NCI-H1930 (cell line): Measurements from ENCODE around the gene CBFA2T2.
"Not testable (repeated sequence)": the region's sequence is repeated elsewhere in the genome, so short reads cannot be mapped to it uniquely, and the experiment has no call there.

Source experiments
- DNase-seq, 2 experiments: peaks; one replicate each; lab custom pipeline; 2025; lab: John Stamatoyannopoulos, UW

Gene CBFA2T2

DNA sequence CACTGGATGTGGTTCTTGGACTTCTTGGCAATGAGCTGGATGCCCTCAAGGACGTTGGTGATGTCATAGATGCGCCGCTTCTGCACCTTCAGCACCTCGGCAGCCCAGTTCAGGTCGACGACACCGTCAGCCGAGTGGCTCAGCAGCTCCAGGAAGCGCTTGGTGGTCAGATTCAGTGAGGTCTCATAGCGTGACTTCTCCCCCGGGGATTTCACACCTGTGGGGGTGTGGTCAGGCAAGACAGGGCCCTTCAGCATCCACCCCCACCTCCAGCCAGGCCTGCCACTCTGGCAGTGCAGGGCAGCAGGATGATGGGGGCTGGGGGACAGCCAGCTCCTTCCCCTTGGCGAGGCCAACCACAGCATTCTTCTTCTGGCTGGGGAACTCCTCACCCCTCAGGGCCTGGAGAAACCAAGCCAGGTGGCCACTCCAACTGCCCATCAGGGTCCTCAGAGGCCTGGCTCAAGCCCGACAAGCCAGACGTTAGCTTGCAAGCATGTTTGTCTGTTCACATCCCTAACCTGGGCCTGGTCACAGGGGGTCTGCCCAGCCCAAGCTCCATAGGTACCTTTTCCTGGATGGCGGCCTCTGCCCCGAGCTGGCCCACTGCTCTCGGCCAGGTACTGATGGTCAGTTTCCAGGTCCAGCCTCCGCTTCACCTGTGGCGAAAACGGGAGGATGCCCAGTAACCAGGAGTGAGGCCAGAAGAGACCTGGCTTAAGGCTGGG lies 190.0 kb downstream of the CBFA2T2 start:
- no peak for DNase-seq

DNA sequence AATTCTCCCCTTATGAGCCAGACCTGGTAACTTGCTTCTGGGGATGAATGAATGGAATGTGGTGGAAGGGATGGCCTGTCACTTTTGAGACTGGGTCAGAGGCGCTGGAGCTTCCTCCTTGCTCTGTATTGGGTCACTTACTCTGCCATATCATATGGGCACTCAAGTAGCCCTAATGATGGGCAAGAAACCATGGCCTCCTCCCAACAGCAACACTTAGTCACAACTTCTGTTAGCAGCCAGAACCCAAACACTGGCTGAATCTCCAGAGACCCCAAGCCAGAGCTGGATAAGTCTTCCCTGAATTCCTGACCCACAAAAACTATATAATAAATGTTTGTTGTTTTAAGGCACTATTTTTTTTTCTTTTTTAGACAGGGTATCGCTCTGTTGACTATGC lies 190.8 kb downstream of the CBFA2T2 start:
- no peak for DNase-seq

DNA sequence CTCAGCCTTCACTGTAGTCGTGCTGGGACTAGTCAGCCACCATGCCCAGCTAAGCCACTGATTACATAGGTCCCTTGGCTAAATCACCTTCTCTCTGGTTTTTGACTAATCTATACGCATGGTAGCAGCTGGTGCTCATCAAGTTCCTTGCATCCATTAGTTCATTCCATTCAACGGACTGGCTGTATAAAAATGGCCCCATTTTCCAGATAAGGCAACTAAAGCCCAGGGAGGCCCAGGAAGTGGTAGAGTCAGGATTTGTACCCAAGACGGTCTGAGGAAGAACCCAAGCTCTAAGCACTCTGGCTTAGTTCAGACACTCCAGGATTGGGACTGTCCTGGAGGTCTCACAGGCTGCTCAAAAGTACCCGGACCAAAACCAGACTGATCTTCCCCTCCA lies 191.4 kb downstream of the CBFA2T2 start:
- no peak for DNase-seq

DNA sequence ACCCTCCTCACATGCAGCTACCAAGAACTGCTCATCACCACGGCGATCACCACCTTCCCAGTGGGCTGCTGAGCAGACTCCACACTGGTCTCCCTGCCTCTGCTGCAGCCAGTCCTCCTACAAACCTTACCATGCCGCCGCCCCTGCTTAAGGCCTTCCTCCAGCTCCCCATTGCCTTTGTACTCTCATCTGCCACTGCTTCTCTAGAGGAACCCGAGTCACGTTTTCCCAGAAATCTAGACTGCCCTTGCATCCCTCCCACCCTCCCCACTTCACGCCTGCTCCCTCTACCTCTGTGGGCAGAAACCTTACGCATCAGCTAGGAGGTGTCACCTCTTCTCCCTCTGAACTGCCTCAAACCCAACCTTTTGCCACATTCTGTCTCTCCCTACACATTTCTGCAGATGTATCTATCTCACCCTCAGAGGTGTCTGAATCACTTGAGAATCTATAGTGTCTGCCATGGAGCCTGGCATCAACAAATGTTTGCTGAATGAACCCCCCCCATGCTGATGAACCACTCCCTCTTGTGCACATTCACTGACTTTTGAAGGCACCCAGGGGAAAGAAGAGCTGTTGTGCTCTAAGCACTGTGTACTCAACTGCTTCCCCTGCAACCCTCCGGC lies 191.9 kb downstream of the CBFA2T2 start:
- no peak for DNase-seq

DNA sequence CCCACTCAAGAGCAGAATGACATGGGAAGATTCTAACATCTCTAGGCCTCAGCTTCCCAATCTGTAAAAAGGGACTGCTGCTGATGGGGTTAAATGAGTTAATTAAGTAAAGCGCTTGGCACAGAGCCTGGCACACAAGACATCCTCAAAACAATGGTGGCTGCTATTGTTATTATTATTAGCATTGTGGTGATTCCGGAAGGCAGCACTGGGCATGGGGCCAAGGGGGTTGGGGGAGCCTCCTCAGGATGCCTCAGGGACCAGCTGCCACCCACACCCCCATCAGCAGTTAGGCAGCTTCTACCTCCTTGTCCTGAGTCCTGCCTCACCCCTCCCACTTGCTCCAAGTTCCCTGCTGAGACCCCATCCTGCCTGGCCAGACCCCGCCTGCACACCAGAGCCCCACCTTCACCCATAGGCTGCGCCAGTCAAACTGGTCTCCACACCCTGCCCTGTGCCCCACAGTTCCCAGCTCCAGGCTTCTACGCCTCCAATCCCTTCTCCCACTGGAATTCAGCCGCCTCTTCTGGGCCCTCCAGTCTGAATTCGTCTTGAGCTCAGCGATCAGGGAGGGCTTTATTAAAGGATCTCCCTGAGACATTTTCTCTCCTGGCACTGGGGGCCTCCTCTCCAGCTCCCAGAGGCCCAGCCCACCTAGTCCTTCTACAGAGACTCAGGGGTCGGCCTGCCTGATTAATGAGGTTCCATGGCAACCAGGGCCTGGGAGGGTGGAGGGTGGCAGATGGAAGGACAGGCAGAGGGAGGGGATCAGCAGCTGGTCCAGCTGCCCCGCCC lies 194.8 kb downstream of the CBFA2T2 start:
- no peak for DNase-seq

DNA sequence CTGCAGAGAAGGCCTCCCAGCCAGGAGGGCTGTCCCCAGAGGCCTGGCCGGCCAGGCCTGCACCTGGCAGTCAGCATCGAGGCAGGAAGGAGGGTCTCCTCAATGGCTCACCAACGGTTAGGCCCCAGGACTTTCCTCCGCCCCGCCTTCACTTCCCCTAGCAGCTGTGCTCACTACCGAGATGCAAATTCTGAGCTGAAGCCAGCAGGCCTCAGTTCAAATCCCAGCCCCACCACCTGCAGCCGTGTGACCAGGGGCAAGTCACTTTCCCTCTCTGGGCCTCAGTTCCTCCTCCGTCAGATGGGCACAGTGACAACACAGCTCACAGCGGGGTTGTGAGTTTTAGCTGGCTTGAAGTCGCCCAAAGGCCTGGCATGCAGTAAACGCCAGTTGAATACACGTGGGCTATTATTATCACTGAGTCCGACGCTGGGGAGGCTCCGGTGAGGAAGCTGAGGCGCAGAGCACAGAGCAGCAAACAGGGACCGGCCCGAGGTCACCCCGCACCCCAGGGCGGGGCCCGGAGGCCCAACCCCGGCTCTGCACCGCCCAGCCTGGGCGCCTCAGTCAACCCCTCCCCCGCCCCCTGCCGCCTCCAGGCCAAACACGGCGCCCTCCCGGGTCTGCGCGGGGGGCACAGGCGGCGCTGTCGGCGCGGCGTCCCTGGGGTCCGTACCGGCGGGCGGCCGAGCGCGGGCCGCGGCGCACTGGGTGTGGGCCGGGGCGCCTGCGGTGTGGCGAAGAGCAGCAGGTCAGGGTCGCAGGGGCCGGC lies 195.6 kb downstream of the CBFA2T2 start:
- no peak for DNase-seq

DNA sequence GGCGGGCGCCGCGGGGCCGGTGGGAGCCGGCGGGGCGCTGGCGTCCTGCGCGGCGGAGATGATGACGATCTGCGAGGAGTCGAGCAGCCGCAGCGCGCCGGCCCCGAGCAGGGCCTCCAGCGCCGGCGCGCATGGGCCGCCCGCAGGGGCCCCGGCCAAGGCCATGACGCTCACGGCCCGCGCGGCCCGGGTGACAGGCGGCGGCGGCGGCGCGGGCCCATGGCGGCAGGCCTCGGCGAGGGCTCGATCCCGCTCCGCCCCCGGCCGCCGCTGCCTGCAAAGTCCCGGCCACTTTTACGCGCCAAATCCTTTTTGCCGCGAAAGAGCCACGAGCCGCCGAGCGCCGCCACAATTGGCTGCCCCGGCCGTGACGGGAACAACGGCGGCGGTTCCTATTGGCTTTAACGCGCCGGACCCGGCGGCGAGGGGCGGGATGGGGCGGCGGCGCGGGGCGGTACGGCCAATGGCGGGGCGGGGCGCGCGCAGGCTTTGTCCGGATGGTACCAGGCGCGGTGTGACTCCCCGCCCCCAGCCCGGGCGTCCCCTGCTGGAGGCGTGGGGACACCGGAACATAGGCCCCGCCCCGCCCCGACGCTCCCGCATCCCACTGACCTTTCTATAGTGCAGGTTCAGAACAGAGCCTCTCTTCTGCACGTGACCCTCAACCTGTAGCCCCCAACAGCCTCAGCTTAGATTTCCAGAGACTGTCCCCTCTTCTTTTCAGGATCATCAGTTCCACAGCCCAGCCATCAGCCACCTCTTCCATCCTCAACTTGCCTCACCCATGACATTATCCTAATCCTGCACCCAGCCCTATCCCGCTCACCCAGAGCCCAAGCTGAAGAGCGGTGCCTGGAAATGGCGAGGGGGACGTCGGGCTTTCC lies 196.4 kb downstream of the CBFA2T2 start, which contains the start of gene E2F1:
TSS of gene E2F1 (minus strand) at position 286 of the 884 bp plus-strand sequence. CDS start at position 165, 121 bp downstream.
- peak; percentile 97 for DNase-seq

DNA sequence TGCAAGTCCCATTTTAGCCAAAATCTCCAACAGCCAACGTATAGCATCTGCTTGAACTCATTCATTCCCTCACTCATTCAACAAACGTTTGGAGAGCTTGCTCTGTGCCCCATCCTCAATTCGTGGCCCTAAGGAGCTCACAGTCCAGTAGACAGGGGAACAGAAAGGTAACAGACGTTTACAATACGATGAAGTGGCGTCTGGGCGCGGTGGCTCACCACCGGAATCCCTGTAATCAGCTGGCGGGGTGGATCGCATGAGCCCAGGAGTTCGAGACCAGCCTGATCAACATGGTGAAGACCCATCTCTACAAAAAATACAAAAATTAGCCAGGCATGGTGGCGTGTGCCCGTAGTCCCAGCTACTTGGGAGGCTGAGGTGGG lies 197.1 kb downstream of the CBFA2T2 start:
- no peak for DNase-seq

DNA sequence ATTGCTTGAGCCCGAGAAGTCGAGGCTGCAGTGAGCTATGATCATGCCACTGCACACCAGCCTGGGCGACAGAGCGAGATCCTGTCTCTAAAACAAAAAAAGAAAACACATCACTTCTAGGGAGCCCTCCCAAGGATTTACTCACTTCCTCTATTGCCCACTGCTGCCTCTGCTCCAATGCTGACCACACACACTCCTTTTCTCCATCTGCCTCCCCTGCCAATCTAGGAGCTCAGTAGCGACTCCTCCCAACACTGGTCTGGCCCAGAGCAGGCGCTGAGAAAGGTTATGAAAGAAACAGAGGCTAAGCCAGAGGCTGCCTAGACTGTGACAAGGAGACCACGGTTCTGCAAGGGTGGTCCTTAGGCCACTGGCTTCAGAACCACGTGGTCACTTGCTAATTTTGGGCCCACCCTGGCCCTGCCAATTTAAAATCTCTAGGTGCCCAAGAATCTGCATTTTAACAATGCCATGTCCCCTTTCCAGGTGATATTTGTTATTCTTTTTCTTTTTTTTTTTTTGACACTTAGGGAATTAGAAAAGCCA lies 197.5 kb downstream of the CBFA2T2 start:
- DNase-seq = no peak

DNA sequence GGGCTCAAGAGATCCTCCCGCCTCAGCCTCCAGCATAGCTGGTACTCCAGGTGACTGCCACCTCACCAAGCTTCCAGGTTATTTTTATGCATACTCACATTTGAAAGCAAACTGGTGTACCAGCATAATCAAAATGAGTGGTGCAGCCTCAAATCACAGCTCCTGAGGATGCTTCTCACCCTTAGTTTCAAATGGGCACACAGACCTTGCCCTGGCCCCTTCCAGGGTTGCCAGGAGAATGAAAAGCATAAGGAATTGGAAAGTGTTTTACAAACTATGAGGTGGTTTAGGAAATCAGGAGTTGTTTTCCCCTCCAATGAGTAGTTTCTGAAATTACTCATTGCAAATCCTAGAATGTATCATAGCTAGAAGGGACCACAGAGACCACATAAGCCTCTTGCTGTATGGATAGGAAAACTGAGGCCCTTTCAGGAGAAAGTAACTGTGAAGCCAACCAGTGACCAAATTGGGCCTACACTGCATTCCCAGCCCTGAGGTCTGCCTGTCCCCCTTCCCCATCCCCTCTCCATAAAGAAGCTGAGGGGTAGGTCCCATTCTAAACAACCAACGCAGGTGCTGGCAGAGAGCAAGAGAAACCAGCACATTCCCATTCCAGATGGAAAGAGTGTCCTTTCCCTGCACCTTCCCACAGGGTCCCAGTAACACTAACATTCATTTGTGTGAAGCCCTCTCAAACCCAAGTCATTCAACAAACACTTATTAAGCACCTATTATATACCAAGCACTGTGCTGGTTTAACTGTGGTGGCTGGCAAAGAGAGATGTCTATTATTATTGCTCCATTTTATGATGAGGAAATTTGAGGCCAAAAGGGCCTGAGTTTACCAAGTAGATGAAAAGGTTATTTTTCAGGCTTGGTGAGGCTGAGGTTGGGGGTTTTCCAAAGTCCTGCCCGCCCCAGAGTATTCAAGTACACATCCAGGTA lies 198.4 kb downstream of the CBFA2T2 start:
- DNase-seq = no peak

DNA sequence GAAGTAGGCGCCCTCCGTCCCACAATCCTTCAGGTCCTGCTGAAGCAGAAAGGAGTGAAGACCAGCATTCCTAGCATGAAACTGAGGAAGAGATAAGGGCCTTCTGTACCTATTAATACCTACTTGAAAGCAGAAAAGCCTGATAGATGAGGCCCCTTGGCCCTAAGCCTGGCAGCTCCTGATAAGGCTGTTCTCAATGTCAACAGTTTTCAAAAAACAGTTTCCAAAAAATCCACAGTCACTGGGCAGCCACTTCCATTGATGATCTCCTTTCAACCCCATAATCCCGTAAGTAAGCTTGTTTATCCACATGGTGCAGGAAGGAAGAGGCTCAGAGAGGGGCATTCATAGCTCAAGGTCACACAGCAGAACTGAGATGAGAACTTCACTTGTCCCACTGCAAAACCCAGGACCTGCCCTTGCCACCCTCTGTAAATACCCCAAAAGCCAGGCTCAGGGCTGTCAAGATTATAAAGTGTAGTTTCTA lies 199.1 kb downstream of the CBFA2T2 start:
- DNase-seq = no peak

DNA sequence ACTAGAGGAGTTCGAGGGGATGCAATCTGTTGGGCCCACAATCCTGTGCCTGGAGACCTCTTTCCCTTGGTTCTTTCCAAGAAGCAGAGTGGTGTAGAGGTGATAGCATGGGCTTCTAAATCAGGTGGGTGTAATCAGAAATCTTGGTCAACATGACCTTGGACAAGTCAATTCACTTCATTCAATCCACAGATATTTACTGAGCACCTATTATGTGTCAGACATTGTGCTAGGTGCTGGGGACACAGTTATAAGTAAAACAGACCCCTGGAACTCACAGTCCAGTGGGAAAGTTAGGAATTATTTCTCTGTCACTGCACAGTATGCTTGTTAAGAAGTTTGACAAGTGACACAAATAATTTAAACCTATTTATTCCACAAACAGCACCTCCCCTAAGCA lies 199.6 kb downstream of the CBFA2T2 start:
- no peak for DNase-seq

DNA sequence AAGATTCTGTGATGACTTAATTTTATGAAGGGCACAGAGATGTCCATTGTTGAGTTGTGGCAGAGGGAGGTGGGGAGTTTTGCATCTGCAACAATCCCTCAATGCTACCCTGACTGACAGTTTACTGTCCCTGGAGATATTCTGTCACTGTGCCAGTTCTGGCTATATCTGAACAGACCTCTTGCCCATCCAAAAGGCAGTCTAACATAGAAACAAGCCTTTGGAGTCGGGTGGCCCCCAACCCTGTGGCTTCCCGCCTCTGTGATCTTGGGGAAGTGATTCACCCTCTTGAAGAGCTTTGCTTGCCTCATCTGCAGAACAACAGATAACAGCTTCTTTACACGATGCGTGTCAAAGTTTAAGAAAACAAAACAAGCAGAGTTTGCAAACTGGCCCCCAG lies 200.1 kb downstream of the CBFA2T2 start:
- DNase-seq = no peak

DNA sequence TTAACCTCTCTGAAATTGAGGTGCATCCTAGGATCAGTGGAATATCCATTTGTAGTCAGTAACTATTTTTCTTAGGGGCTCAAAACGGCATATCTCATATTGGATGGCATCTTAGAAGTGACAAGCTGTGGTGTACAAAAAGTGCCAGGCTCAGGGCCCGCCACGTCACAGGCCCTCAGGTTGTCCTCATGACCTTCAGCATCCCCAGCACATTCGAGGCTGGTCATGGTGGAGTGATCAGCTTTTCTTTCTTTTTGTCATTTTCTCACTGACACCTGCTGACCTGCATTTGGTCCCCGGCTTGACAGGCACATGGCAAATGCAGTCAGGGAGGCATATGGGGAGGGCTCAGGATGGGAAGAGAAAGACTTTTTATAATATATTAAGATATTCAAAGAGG lies 203.4 kb downstream of the CBFA2T2 start:
- DNase-seq = no peak

DNA sequence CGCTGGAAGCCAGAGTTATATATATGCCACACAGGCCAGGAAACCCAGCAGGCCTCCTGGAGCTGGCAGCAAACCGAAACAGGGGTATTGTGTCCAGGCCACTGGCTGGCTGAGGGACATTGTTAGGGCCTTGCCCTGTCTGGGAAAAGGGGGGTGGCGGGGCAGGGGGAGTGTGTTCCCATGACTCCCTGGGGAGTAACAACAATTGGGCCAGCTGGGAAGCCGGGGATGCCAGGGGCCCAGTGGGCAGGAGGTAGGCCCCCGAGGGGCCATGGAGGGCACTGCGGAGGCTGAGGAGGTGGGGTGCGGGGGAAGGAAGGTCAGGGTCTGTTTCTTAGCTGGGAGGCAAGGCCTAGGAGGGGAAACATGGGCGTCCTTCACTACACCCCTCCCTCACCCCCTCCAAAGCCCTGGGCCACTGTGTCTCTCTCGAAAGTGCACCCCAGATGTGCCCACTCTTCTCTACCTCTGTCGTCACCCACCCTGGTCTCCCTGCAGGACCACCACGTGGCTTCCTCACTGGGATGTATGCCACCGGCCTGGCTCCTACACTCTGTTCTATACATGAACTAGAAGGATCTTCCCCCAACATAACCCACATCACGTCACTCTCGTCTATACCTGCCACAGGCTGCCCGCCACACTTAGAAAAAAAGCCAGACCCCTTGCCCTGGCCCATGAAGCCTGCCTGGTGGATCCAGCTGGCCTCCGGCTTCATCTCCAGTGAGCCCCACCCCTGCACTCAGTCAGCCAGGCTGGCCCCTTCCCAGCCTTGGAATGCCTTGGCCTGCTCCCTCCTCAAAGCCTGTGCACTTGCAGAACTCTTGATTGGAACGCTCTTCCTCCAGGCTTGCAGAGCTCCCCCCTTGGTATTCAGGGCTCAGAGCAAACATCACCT lies 204.1 kb downstream of the CBFA2T2 start:
- DNase-seq = no peak

DNA sequence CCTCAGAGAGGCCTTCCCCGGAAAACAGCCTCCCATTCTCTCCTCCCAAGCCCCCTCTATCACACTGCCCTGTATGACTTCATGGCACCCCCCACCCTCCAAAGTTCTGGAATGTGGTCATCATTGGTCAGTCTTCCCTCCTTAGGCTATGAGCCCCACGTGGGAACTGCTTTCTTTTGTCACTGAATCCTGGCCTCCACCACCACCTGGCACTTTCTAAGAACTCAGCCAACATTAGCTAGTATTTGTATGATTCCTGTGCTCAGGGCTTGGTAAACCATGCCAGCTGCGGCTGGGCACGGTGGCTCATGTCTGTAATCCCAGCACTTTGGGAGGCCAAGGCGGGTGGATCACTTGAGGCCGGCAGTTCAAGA lies 204.7 kb downstream of the CBFA2T2 start:
- DNase-seq = no peak

DNA sequence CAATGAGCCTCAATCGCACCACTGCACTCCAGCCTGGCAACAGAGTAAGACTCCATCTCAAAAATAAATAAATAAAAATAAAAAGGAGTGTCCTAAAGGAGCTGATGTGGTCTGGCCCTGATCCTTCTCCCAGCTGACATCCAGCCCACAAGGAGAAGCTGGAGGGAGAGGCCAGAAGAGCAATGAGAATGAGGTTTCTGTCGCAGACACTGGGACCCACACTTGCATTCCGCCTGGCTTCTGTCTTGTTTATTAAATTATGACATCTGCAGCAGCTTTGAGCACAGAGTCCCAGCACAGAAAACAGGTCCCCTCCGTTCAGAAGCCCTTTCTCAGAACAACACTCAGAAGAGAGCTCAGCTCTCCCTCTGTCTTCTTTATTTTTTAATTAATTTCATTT lies 206.6 kb downstream of the CBFA2T2 start:
- DNase-seq = no peak

DNA sequence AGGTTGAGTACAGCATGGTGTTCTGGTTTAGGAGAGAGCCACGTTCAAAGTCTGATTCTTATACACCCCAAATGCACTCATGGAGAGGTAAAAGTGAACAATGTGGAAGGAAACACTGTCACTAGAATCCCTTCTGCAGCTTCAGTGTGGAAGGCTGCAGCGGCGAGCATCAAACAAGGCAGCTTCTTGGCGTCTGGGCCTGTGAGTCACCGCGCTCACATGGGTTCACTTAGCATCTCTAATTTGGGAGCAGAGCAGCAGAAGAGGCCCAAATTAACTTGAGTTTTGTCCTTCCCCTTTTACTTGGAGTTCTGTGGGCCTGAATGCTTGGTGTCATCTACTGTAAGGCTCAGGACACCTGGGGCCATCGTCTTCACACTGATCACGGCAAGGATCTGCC lies 207.2 kb downstream of the CBFA2T2 start:
- no peak for DNase-seq

DNA sequence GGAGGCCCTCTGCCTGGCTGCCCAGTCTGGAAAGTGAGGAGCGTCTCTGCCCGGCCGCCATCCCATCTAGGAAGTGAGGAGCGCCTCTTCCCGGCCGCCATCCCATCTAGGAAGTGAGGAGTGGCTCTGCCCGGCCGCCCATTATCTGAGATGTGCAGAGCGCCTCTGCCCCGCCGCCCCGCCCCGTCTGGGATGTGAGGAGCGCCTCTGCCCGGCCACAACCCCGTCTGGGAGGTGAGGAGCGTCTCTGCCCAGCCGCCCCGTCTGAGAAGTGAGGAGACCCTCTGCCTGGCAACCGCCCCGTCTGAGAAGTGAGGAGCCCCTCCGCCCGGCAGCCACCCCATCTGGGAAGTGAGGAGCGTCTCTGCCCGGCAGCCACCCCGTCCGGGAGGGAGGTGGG lies 209.1 kb downstream of the CBFA2T2 start:
- not testable (repeated sequence) for DNase-seq
